Thyroid gland (tissue), 4 donors: Measurements from ENCODE around the gene CCIN.

Experiments
- CTCF ChIP-seq, 6 experiments: fragments of 200-600 bp in 3 of 6; fragments of 450-650 bp in 3 of 6; sonication (generic) in 3 of 6; IDR thresholded peaks; one replicate each; pipeline ENCODE4 v1.5.1; 2016 to 2019; ENCODE audit warnings: antibody characterized with exemption in 6 of 6, mild to moderate bottlenecking in 2 of 6, inconsistent platforms in 1 of 6, moderate library complexity in 1 of 6
- POLR2A ChIP-seq, 2 donors: fragments of 450-650 bp; IDR thresholded peaks; one replicate each; pipeline ENCODE4 v1.6.1; 2017; ENCODE audit warnings: antibody characterized with exemption in 2 of 2, mild to moderate bottlenecking in 2 of 2, moderate library complexity in 1 of 2

DNA sequence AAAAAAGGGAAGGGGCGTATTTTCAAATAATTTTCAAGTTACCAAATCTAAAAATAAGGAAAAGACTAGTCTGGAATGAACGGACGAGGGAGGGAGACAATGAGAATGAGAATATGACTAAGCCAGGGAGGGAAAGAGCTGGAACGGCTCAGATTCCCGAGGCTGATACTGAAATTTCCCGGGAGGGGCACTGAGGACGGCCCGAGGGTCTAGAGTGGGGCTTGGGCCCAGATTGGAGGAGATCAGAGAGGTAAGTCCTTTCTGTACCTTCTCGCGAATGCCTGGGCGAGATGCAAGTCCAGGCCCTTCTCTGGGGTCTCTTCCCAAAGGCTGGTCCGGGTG is 3.4 kb upstream of the CCIN start:
- no peak for TF ChIP-seq CTCF (IDR thresholded peaks at IDR 0.05)
- TF ChIP-seq POLR2A (IDR thresholded peaks at IDR 0.05), result no peak
